Measurements from ENCODE around the gene PRPF31. TPM values are rescaled to one million over a fixed set of nuclear protein-coding genes. Genes with fewer than 3 reads are reported as not detected.

The PRPF31 gene
- total and polyA plus RNA-seq, 2 of the 13 experiments (the other 11 are each of a cell fraction or from before 2014, with no cell fraction given), result 23.8 to 63.8 TPM

DNA sequence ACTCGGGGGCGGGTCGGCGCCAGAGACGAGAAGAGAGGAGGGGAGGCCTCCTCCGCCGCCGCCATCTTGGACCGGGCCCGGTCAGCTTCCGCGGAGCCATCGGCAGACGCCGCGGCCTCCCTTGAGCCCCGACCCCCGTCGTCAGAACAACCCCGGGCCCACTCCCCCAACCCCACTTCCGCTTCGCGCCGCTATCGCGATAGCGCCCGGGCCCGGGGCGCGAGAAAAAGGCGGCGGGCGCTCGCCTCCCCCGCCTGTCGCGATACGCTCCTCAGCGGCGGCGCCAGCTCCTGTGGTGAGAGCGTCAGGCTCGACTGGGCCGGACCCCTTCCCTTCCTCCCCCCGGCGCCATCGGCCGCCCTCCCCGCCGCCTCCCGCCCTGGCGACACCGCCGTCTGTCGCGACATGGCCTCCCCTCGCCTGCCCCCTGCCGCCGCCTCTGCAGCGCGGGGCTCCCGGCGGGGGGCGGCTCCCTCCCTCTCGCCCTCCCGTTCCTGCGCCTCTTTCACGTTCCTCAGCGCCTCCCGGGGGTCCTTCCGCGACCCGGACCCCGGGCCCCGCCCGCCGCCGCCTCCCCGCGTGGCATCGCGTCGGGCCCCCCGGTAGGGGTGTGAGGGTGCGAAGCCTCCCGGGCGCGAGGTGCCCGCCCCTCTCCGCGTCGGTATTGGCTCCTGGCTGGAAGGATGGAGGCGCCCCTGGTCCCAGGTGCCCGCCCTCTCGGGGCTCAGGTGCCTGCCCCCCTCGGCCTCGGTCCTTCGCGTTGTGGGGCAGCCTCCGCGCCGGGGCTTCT is 22.3 kb downstream of the PRPF31 start, which contains the start of gene CNOT3 (continued):
- no peak for TF ChIP-seq GRHL1 (CRISPR knock-in tag; conservative IDR thresholded peaks at IDR 0.05)
- peak; percentile 67; the same call in 1 of the 2 replicates for TF ChIP-seq ZNF451 (CRISPR knock-in tag; IDR thresholded peaks at IDR 0.05)
- TF ChIP-seq, protein P1, sequence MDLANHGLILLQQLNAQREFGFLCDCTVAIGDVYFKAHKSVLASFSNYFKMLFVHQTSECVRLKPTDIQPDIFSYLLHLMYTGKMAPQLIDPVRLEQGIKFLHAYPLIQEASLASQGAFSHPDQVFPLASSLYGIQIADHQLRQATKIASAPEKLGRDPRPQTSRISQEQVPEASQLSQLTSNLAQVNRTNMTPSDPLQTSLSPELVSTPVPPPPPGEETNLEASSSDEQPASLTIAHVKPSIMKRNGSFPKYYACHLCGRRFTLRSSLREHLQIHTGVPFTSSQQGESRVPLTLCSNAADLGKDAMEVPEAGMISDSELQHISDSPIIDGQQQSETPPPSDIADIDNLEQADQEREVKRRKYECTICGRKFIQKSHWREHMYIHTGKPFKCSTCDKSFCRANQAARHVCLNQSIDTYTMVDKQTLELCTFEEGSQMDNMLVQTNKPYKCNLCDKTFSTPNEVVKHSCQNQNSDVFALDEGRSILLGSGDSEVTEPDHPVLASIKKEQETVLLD (CRISPR knock-in tag; IDR thresholded peaks at IDR 0.05; ENCODE audit: low read depth), result no peak
- no peak for TF ChIP-seq TFDP2 (CRISPR knock-in tag; IDR thresholded peaks at IDR 0.05)
- TF ChIP-seq ZNF33A (CRISPR knock-in tag; IDR thresholded peaks at IDR 0.05; ENCODE audit: borderline replicate concordance), result no peak
- TF ChIP-seq AKAP8 (CRISPR knock-in tag; IDR thresholded peaks at IDR 0.05), result no peak
- no peak for TF ChIP-seq ZNF75D (CRISPR knock-in tag; IDR thresholded peaks at IDR 0.05; ENCODE audit: borderline replicate concordance)
- TF ChIP-seq DPF2 (CRISPR knock-in tag; IDR thresholded peaks at IDR 0.05; ENCODE audit: borderline replicate concordance, low read depth), result no peak
- 0 out of 2 replicates have a peak, but pooled peaks have one; percentile 20 for TF ChIP-seq ZNF263 (CRISPR knock-in tag; IDR thresholded peaks at IDR 0.05)
- no peak for TF ChIP-seq ISX (CRISPR knock-in tag; conservative IDR thresholded peaks at IDR 0.05)
- TF ChIP-seq ZNF672 (CRISPR knock-in tag; IDR thresholded peaks at IDR 0.05), result no peak
- TF ChIP-seq BCL3 (CRISPR knock-in tag; IDR thresholded peaks at IDR 0.05), result no peak; the same call in 1 of the 2 replicates
- no peak for TF ChIP-seq ZNF850 (CRISPR knock-in tag; conservative IDR thresholded peaks at IDR 0.05)
- TF ChIP-seq NCOA1 (CRISPR knock-in tag; IDR thresholded peaks at IDR 0.05), result no peak
- TF ChIP-seq ZBTB49 (CRISPR knock-in tag; IDR thresholded peaks at IDR 0.05; ENCODE audit: borderline replicate concordance), result no peak
- TF ChIP-seq ZBTB38 (CRISPR knock-in tag; IDR thresholded peaks at IDR 0.05), result no peak
- TF ChIP-seq FLYWCH1 (CRISPR knock-in tag; IDR thresholded peaks at IDR 0.05), result no peak
- TF ChIP-seq, protein P2, sequence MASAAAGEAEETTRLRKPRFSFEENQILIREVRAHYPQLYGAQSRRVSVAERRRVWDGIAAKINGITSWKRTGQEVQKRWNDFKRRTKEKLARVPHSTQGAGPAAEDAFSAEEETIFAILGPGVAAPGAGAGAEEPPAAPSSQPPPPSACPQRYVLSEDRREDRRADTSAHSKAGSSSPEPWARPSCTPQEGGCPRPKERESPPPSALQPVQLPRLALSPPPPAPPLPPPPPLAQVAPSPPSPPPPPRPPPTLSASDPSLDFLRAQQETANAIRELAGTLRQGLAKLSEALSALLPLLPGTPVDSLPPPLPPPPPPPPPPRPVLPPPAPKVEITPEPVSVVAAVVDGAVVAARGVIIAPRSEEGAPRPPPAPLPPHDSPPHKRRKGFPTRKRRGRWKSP (CRISPR knock-in tag; IDR thresholded peaks at IDR 0.05), result no peak
